T-cell (primary cell): ENCODE results near the gene THOC7. TPM values are rescaled to one million over a fixed set of nuclear protein-coding genes. Genes with fewer than 3 reads are reported as not detected.

Experiments used
- ATAC-seq, 4 experiments: fragments of 200-7000 bp in 3 of 4; fragments of 150-1000 bp in 1 of 4; cut with Tn5 transposase; replicated peaks in 1 of 4; 1 replicate in 3 of 4; 2 replicates in 1 of 4; pipeline ENCODE4 v1.10.0; 2021; ENCODE audit warnings: moderate library complexity in 3 of 4, mild to moderate bottlenecking in 2 of 4, moderate number of reproducible peaks in 1 of 4
- CTCF ChIA-PET, 2 donors: fragments of 300-600 bp; sonication (Branson Sonifier 250); formaldehyde crosslinking; loops; one replicate each; lab custom pipeline; 2022; ENCODE audit warnings: antibody characterized with exemption in 2 of 2; lab: Charles Lee
- POLR2A ChIA-PET, 2 donors: fragments of 300-600 bp; sonication (Branson Sonifier 250); formaldehyde crosslinking; loops; one replicate each; lab custom pipeline; 2022; ENCODE audit warnings: antibody characterized with exemption in 2 of 2; lab: Charles Lee
- DNase-seq, 35 experiments: peaks; one replicate each; pipeline versions ENCODE4 v3.0.0 to v3.0.0-alpha.2; 2013 to 2023
- H3K27ac ChIP-seq: one replicate; pipeline ENCODE4 v1.5.1; 2013; ENCODE audit warnings: low read length
- H3K27me3 ChIP-seq, 2 experiments: replicated peaks in 1 of 2; 1 replicate in 1 of 2; 2 replicates in 1 of 2; pipeline versions ENCODE4 v1.6.1 to v1.7.0; 2013; ENCODE audit warnings: low read length in 1 of 2, mixed read lengths in 1 of 2; ENCODE audit not compliant: control insufficient read depth in 2 of 2, insufficient read depth in 2 of 2; ENCODE audit errors: extremely low read depth in 1 of 2
- H3K36me3 ChIP-seq, 2 donors: 1 replicate in 1 of 2; 2 replicates in 1 of 2; pipeline versions ENCODE4 v1.6.1 to v1.7.0; 2013; ENCODE audit warnings: low read length in 1 of 2; ENCODE audit not compliant: control insufficient read depth in 2 of 2, insufficient read depth in 1 of 2; ENCODE audit errors: extremely low read depth in 1 of 2
- H3K4me1 ChIP-seq, 2 experiments: 1 replicate in 1 of 2; 2 replicates in 1 of 2; pipeline versions ENCODE4 v1.6.1 to v1.7.0; 2013; ENCODE audit warnings: low read length in 2 of 2, mixed read lengths in 1 of 2; ENCODE audit not compliant: insufficient read depth in 2 of 2, control insufficient read depth in 1 of 2; ENCODE audit errors: extremely low read depth in 1 of 2
- H3K4me3 ChIP-seq, 2 donors: 1 replicate in 1 of 2; 2 replicates in 1 of 2; pipeline versions ENCODE4 v1.5.1 to v1.7.0; 2013; ENCODE audit warnings: mild to moderate bottlenecking in 2 of 2, low read length in 1 of 2, moderate library complexity in 1 of 2; ENCODE audit not compliant: control insufficient read depth in 1 of 2; ENCODE audit errors: extremely low read depth in 1 of 2
- H3K9me3 ChIP-seq: 2 replicates; pipeline ENCODE4 v1.7.0; 2013
- H3K27ac Mint-ChIP-seq, 2 donors: one replicate each; pipeline ENCODE4 v1.8.0; 2020 to 2021; ENCODE audit warnings: mild to moderate bottlenecking in 2 of 2, mixed read lengths in 2 of 2
- H3K27me3 Mint-ChIP-seq, 2 donors: one replicate each; pipeline ENCODE4 v1.8.0; 2021 to 2022; ENCODE audit warnings: mixed read lengths in 2 of 2
- H3K36me3 Mint-ChIP-seq: one replicate; pipeline ENCODE4 v1.8.0; 2021; ENCODE audit warnings: mixed read lengths
- H3K4me1 Mint-ChIP-seq, 3 donors: one replicate each; pipeline ENCODE4 v1.8.0; 2020 to 2022; ENCODE audit warnings: mixed read lengths in 3 of 3, mild to moderate bottlenecking in 1 of 3
- H3K4me3 Mint-ChIP-seq, 3 donors: one replicate each; pipeline ENCODE4 v1.8.0; 2020 to 2022; ENCODE audit warnings: mild to moderate bottlenecking in 3 of 3, mixed read lengths in 3 of 3, moderate library complexity in 3 of 3
- H3K9me3 Mint-ChIP-seq, 3 donors: one replicate each; pipeline ENCODE4 v1.8.0; 2020 to 2022; ENCODE audit warnings: mixed read lengths in 3 of 3
- WGBS: methylation state at CpG from one replicate; pipeline ENCODE4 v1.1.5; 2013; ENCODE audit warnings: missing lambda C conversion rate; ENCODE audit not compliant: insufficient coverage; 5-methylcytosine and 5-hydroxymethylcytosine counted together
- total RNA-seq, 35 experiments: library from RNA in 6 of 35; stranded (reverse) in 6 of 35; fragments of 120-200 nt in 1 of 35; gene quantifications; one replicate each; pipeline versions ENCODE4 v1.2.1 to v1.2.4 and lab custom pipeline; 2013 to 2026

THOC7 gene
- total RNA-seq, 5 donors from 2014 or later (not counting 1 experiment from before 2014, with no cell fraction given), result 30.9 to 36.9 (median 33.1) TPM

GRCh38 chr3:63800097-63800496 lies 63.5 kb downstream of the THOC7 start:
- no peak overlapping the region for H3K27ac Mint-ChIP-seq

GRCh38 chr3:63798949-63799348 lies 64.7 kb downstream of the THOC7 start:
- ATAC-seq, result no peak
- Histone ChIP-seq H3K27me3 (no peaks in the 10 kb centered on the region), H3K36me3 (no peaks in the 10 kb centered on the region), H3K9me3 (no peaks in the 10 kb centered on the region), H3K4me3 (no peak overlapping the region), H3K27ac (no peak overlapping the region), H3K4me1 (no peaks in the 10 kb centered on the region)
- WGBS, result 90% methylated on average over 2 of the region's 2 CpGs
- Mint-ChIP-seq H3K4me1 (no peaks in the 10 kb centered on the region), H3K27me3 (peaks cover 0 to 10% of the 10 kb centered on the region in 2 donors), H3K36me3 (no peaks in the 10 kb centered on the region), H3K9me3 (no peaks in the 10 kb centered on the region), H3K4me3 (no peak overlapping the region), H3K27ac (no peak overlapping the region)
- POLR2A ChIA-PET, result interaction anchor here in 1 of 2 donors (0.6 kb wide), 1 partner anchor 9 kb away, joined by 5 read pairs; no protein-coding TSS in a partner anchor
- DNase-seq, result no peak
- CTCF ChIA-PET, result no interaction called here

More at GRCh38 chr3:63800097-63800496, 63.5 kb downstream of the THOC7 start:
- DNase-seq, result no peak
- Histone ChIP-seq H3K9me3 (no peaks in the 10 kb centered on the region), H3K36me3 (no peaks in the 10 kb centered on the region), H3K27me3 (no peaks in the 10 kb centered on the region), H3K27ac (no peak overlapping the region), H3K4me3 (no peak overlapping the region), H3K4me1 (no peaks in the 10 kb centered on the region)
- ChIA-PET CTCF (no interaction called here), POLR2A (no interaction called here)
- Mint-ChIP-seq H3K27me3 (peaks cover 0 to 10% of the 10 kb centered on the region in 2 donors), H3K4me3 (no peak overlapping the region), H3K4me1 (no peaks in the 10 kb centered on the region), H3K36me3 (no peaks in the 10 kb centered on the region), H3K9me3 (no peaks in the 10 kb centered on the region)
- ATAC-seq, result no peak
- 64% methylated on average over 3 of the region's 5 CpGs for WGBS

GRCh38 chr3:63798544-63798943 lies 65.1 kb downstream of the THOC7 start:
- no peaks in the 10 kb centered on the region for H3K9me3 Mint-ChIP-seq
- DNase-seq (no peak), ATAC-seq (no peak)
- no CpG with 5 or more reads among the region's 2 CpGs for WGBS
- peaks cover 0 to 10% of the 10 kb centered on the region in 2 donors for H3K27me3 Mint-ChIP-seq
- no peak overlapping the region for H3K4me3 Mint-ChIP-seq
- no peaks in the 10 kb centered on the region for H3K4me1 ChIP-seq
- no peaks in the 10 kb centered on the region for H3K9me3 ChIP-seq
- H3K27ac ChIP-seq, result no peak overlapping the region
- no peaks in the 10 kb centered on the region for H3K27me3 ChIP-seq
- H3K4me3 ChIP-seq, result no peak overlapping the region
- no peaks in the 10 kb centered on the region for H3K36me3 ChIP-seq
- ChIA-PET CTCF (no interaction called here), POLR2A (no interaction called here)
- H3K4me1 Mint-ChIP-seq, result no peaks in the 10 kb centered on the region
- H3K36me3 Mint-ChIP-seq, result no peaks in the 10 kb centered on the region
- H3K27ac Mint-ChIP-seq, result no peak overlapping the region

- no peak overlapping the region for H3K4me3 Mint-ChIP-seq
- WGBS, result 75% methylated on average over 6 of the region's 6 CpGs
- Histone ChIP-seq H3K4me3 (no peak overlapping the region), H3K27ac (no peak overlapping the region), H3K27me3 (no peaks in the 10 kb centered on the region), H3K36me3 (no peaks in the 10 kb centered on the region), H3K9me3 (no peaks in the 10 kb centered on the region), H3K4me1 (no peaks in the 10 kb centered on the region)
- DNase-seq (no peak), ATAC-seq (no peak)
- H3K4me1 Mint-ChIP-seq, result no peaks in the 10 kb centered on the region
- H3K36me3 Mint-ChIP-seq, result no peaks in the 10 kb centered on the region
- no peaks in the 10 kb centered on the region for H3K9me3 Mint-ChIP-seq
- peaks cover 0 to 10% of the 10 kb centered on the region in 2 donors for H3K27me3 Mint-ChIP-seq
- no peak overlapping the region for H3K27ac Mint-ChIP-seq
- ChIA-PET CTCF (no interaction called here), POLR2A (no interaction called here)
Observed at GRCh38 chr3:63795438-63795837, 68.2 kb downstream of the THOC7 start.

- H3K4me3 Mint-ChIP-seq, result no peak overlapping the region
- no peaks in the 10 kb centered on the region for H3K4me1 Mint-ChIP-seq
- ChIA-PET CTCF (no interaction called here), POLR2A (no interaction called here)
- no CpG with 5 or more reads among the region's 1 CpG for WGBS
- Histone ChIP-seq H3K36me3 (no peaks in the 10 kb centered on the region), H3K9me3 (no peaks in the 10 kb centered on the region), H3K27ac (no peak overlapping the region), H3K27me3 (no peaks in the 10 kb centered on the region), H3K4me3 (no peak overlapping the region), H3K4me1 (no peaks in the 10 kb centered on the region)
- no peak overlapping the region for H3K27ac Mint-ChIP-seq
- peaks cover 0 to 3% (median 0%) of the 10 kb centered on the region in 3 donors for H3K9me3 Mint-ChIP-seq
- peaks cover 5 to 17% of the 10 kb centered on the region in 2 donors for H3K27me3 Mint-ChIP-seq
- no peak for DNase-seq
- no peak for ATAC-seq
- H3K36me3 Mint-ChIP-seq, result no peaks in the 10 kb centered on the region
Observed at GRCh38 chr3:63791974-63792373, 71.6 kb downstream of the THOC7 start.

Other genes starting within 250 kb of the THOC7 start
- gene SNTN, start 211.1 kb downstream of the THOC7 start, total RNA-seq, result not detected
- gene C3orf49, start 44.5 kb downstream of the THOC7 start, total RNA-seq, result not detected
- gene ATXN7, start 62 bp upstream of the THOC7 start, total RNA-seq, result 100 to 1,000 TPM; 110 to 231 (median 123) TPM
- gene SCAANT1, start 48.6 kb upstream of the THOC7 start, total RNA-seq, result 1 to 10 TPM in 1 of 5 donors, not detected in 4; 5.7 TPM
- gene PSMD6, start 159.7 kb upstream of the THOC7 start, total RNA-seq, result 10 to 100 TPM; 60.2 to 95.4 (median 73.2) TPM